ENCODE measurements around the gene MESP1.
"Not testable (repeated sequence)": the region's sequence is repeated elsewhere in the genome, so short reads cannot be mapped to it uniquely, and the experiment has no call there.

Gene MESP1, protein sequence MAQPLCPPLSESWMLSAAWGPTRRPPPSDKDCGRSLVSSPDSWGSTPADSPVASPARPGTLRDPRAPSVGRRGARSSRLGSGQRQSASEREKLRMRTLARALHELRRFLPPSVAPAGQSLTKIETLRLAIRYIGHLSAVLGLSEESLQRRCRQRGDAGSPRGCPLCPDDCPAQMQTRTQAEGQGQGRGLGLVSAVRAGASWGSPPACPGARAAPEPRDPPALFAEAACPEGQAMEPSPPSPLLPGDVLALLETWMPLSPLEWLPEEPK

DNA sequence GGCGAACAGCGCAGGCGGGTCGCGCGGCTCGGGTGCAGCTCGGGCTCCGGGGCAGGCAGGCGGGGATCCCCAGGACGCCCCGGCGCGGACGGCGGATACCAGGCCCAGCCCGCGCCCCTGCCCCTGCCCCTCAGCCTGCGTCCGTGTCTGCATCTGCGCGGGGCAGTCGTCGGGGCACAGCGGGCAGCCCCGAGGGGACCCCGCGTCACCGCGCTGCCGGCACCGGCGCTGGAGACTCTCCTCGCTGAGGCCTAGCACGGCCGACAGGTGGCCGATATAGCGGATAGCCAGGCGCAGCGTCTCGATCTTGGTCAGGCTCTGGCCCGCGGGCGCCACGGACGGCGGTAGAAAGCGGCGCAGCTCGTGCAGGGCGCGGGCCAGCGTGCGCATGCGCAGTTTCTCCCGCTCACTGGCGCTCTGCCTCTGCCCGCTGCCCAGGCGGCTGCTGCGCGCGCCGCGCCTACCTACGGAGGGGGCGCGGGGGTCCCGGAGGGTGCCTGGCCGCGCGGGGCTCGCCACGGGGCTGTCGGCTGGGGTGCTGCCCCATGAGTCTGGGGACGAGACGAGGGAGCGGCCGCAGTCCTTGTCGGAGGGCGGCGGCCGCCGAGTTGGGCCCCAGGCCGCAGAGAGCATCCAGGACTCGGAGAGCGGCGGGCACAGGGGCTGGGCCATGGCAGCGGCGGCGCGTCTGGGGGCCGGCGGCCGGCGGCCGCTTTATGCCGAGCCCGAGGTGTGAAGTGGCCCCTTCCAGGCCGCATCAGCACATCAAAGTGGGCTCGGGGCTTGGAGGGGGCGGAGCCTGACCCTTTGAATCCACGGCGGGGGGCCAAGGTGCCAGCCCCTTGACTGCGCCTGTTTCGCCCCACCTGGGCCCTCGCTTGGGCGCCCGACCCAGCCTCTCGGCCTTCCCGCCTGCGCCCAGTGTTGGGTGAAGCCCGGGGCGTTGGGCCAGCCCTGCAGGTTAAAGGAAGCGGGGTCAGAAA, at the start of gene MESP1:
MESP1 (minus strand) TSS at position 690 of the 983 bp plus-strand sequence; CDS start at position 672, 18 bp downstream.
- TF ChIP-seq GATA1 (IDR thresholded peaks at IDR 0.05; ENCODE audit: low read depth, low read length): no peak
- TF ChIP-seq POLR2A (IDR thresholded peaks at IDR 0.05; ENCODE audit: low read length): peak; percentile 56

GRCh38 chr15:89799918-89800498, 49.0 kb upstream of the MESP1 start:
- TF ChIP-seq POLR2A (IDR thresholded peaks at IDR 0.05; ENCODE audit: low read length): no peak
- no peak for TF ChIP-seq GATA1 (IDR thresholded peaks at IDR 0.05; ENCODE audit: low read depth, low read length)
- no peak for DNase-seq

More for the DNA sequence above, at the start of gene MESP1:
- DNase-seq: peak; percentile 94 to 96

DNA sequence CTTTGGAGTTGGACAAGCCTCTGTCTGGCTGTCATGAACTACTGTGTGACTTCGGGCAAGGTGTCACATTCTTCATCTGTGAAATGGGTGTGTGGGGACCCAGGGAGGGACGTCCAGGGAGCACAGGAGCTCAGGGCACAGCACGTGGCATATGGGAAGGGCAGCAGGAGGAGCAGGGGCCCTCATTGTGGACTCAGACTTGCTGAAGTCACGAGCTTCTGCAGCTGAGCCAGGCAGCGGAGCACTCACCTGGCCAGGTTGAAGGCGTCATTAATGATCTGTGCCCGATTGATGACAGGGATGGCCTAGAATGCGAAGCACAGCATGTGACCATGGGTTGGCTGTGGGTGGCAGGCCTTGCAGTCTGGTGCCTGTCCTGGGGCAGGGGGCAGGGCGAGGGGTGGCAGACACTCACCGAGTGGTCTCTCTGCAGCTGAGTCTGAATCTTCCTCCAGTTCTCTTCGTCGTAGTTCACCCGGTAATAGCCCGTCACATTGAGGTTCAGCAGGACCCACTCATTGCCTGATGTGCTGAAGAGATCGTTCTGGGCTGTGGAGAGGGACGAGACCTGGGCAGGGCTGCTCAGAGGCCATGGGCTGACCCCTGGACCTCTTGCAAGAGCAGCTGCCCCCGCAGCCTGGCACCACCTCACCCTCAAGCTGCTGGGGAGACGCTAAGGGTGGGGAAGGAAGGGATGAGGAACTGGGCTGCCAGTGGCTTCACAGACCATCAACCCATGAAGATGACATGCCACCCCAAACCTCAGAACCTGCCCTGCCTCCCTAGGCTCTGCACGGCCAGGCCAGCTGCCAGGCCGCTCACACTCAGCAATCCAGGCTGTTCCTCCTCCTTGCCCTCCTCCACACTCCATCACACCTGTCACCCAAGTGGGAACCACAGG, 48.2 kb upstream of the MESP1 start:
- no peak for DNase-seq
- TF ChIP-seq POLR2A (IDR thresholded peaks at IDR 0.05; ENCODE audit: low read length): no peak
- TF ChIP-seq GATA1 (IDR thresholded peaks at IDR 0.05; ENCODE audit: low read depth, low read length): no peak

DNA sequence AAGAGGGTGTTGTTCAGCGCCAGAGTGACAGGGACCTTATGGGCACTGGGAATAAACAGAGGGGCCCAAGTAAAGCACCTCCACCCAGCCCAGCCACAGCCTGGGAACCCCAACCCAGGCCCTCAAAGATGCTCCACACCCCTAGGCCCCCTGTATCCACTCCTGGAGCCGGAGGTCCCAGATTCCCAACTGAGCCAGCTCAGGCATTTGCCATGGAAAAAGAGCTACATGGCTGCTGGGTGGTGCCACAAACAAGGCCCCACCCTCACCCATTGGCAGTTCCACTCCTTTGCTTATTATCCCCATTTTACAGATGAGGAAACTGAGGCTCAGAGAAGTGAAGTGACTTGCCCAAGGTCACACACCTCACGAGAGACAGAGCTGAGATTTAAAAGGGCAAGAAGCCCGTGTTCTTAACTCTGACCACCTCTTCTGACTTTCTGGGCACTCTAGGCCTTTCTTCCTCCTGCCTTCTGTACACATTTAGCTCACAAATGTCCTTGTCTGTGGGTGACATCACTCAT, 46.7 kb upstream of the MESP1 start:
- DNase-seq: no peak
- TF ChIP-seq GATA1 (IDR thresholded peaks at IDR 0.05; ENCODE audit: low read depth, low read length) (no peak), POLR2A (IDR thresholded peaks at IDR 0.05; ENCODE audit: low read length) (no peak)

GRCh38 chr15:89795996-89796395, 44.9 kb upstream of the MESP1 start:
- TF ChIP-seq POLR2A (IDR thresholded peaks at IDR 0.05; ENCODE audit: low read length) (no peak), GATA1 (IDR thresholded peaks at IDR 0.05; ENCODE audit: low read depth, low read length) (no peak)
- no peak for DNase-seq

DNA sequence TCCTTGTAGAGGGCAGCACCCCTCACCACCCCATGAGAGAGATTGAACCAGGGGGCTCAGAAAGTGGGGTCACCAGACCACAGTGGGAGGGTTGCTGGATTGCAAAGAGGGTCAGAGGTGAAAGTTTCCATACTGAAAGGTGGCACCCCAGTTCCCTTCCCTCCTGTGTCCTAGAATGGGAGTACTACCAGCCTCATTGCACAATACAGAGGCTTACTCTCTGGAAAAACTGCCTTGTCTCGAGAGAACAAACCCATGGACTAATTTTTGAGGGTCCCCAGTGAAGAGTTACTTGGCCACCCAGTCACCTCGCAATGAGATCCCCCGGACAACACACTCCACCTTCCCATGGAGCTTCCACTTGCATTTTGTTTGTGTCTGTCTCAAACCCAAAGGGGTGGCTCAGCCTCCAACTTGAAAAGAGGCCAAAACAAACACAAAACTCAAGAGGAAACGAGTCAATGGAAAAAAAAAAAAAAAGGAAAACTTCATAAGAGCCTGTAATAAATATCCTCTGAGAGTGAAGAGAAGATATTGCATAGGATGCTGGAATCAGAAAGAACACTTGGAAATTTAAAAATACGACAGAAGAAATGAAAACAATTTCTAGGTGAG, 43.7 kb upstream of the MESP1 start:
- DNase-seq: no peak
- TF ChIP-seq GATA1 (IDR thresholded peaks at IDR 0.05; ENCODE audit: low read depth, low read length) (no peak), POLR2A (IDR thresholded peaks at IDR 0.05; ENCODE audit: low read length) (no peak)

DNA sequence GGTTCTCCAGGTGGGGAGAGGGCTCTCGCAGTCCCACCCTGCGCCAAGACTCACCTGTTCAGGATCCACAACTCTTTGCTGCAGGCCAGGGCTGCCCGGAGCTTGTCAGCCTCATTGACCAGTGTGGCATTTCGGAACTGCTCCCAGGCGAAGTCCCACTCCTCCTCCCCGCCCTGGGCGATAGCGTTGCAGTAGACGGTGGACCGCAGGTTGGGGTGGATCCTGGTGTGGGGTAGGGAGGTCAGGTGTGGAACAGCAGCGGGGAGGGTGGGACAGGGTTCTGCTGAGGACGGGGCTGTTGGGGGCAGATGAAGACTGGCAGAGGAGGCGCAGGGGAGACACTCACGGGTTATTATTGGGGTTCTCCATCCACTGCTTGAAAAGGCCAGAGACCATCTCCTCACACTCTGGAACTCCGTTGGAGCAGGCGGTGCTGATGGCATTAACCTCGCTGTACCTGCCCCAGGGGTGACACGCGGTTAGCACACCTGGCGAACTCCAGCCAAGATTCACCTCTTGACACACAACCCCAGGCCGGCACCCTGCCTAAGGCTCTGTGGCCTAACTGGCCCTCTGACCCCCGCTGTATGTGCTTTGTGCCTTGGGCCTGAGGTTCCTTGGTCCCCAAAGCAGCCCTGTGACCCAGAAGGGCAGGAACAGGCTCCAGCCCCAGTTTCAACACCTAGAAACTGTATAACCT, 41.2 kb upstream of the MESP1 start:
- TF ChIP-seq POLR2A (IDR thresholded peaks at IDR 0.05; ENCODE audit: low read length): no peak
- TF ChIP-seq GATA1 (IDR thresholded peaks at IDR 0.05; ENCODE audit: low read depth, low read length): no peak
- no peak for DNase-seq

DNA sequence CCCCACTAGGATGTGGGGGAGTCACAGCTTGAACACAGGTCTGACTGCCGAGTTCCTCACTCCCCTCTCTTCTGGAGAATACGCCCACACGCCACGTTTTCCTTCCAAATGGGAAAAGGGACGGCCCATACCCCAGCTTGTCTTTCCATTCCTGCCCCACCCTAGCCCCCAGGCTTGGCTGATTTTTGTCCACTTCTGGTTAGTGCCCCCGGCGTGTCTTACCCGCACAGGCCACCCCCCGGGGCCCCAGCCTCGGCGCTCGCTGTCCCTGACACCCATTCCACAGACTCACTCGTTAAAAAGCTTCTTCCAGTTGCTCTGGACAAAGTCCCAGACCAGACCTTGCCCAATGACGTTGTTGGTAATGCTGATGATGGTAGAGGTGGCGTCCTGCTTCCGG, 39.6 kb upstream of the MESP1 start:
- DNase-seq: no peak
- TF ChIP-seq GATA1 (IDR thresholded peaks at IDR 0.05; ENCODE audit: low read depth, low read length) (no peak), POLR2A (IDR thresholded peaks at IDR 0.05; ENCODE audit: low read length) (no peak)

- TF ChIP-seq GATA1 (IDR thresholded peaks at IDR 0.05; ENCODE audit: low read depth, low read length) (no peak), POLR2A (IDR thresholded peaks at IDR 0.05; ENCODE audit: low read length) (no peak)
- DNase-seq: no peak
These were observed 39.2 kb upstream of the MESP1 start for GRCh38 chr15:89790206-89790605.

- DNase-seq: not testable (repeated sequence)
These were observed 37.5 kb upstream of the MESP1 start for GRCh38 chr15:89788585-89788984.

DNA sequence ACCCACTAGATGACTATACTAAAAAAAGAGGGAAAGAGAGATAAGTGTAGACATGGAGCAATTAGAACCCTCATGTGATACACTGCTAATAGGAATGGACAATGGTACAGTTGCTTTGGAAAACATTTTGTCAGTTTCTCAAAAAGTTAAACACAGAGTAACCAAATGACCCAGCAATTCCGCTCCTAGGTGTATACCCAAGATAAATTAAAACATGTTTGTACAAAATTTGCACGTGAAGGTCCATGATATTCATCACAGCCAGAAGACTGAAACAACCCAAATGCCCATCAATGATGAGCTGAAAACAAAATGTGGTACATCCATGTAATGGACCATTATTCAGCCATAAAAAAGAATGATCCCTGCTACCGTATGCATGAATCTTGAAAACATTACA, 36.9 kb upstream of the MESP1 start:
- DNase-seq: no peak
- TF ChIP-seq POLR2A (IDR thresholded peaks at IDR 0.05; ENCODE audit: low read length) (no peak), GATA1 (IDR thresholded peaks at IDR 0.05; ENCODE audit: low read depth, low read length) (no peak)

- no peak for TF ChIP-seq GATA1 (IDR thresholded peaks at IDR 0.05; ENCODE audit: low read depth, low read length)
- no peak for TF ChIP-seq POLR2A (IDR thresholded peaks at IDR 0.05; ENCODE audit: low read length)
- DNase-seq: no peak
These were observed 34.7 kb upstream of the MESP1 start for GRCh38 chr15:89785774-89786140.
